ENCODE results near the gene DDAH1. TPM values are rescaled to one million over a fixed set of nuclear protein-coding genes. Genes with fewer than 3 reads are reported as not detected.
A peak's percentile ranks its signal among the peaks of the same experiment; 100 is the strongest.

Gene DDAH1
- total and polyA plus RNA-seq, 2 donors (not counting 3 experiments of a cell fraction or from before 2014, with no cell fraction given): 44.0 to 75.2 TPM

GRCh38 chr1:85417017-85417416 is 47.9 kb downstream of the DDAH1 start:
- H3K4me3 ChIP-seq (replicated peaks in 1 of 3; ENCODE audit: insufficient read depth in 1 of 3, low read depth in 1 of 3, low read length in 3 of 3): no peak overlapping the region
- H3K4me2 ChIP-seq (ENCODE audit: insufficient read depth, low read length): no peak overlapping the region
- no peak overlapping the region for H2AFZ ChIP-seq (ENCODE audit: low read depth, low read length)
- dilution Hi-C loops (cut with MboI; ENCODE audit: extremely low pct_ligation_motif_present, low sequenced_read_pairs) (no loop called here), intact Hi-C loops (cut with micrococcal nuclease) (loop anchor here (1.0 kb wide), 1 partner anchor 109 kb away; no protein-coding TSS in a partner anchor)
- FAIRE-seq (no peak), DNase-seq (ENCODE audit: low read depth, low spot score) (peak; percentile 74)
- ChIA-PET CTCF (interaction anchor here (1.0 to 2.1 kb wide), 8 partner anchors 9 to 276 kb away, joined by 3 to 8 read pairs (median 4); no protein-coding TSS in a partner anchor), POLR2A (interaction anchor here (1.4 to 1.6 kb wide), 3 partner anchors 8 to 73 kb away, joined by 3 to 8 read pairs (median 4); no protein-coding TSS in a partner anchor)
- peaks cover 30% of the 10 kb centered on the region for H3K4me1 ChIP-seq (ENCODE audit: control insufficient read depth, extremely low read depth, insufficient read depth, low read length)
- peak overlapping the region; percentile 61 for H3K27ac ChIP-seq (ENCODE audit: insufficient read depth, low read depth, low read length)
- H3K9ac ChIP-seq (replicated peaks; ENCODE audit: extremely low read depth, insufficient read depth, low read length): peak overlapping the region; percentile 45
- no peaks in the 10 kb centered on the region for H4K20me1 ChIP-seq (replicated peaks; ENCODE audit: control insufficient read depth, extremely low read depth, insufficient read depth, low read length)
- no peaks in the 10 kb centered on the region for H3K9me1 ChIP-seq (replicated peaks; ENCODE audit: control insufficient read depth, extremely low read depth, insufficient read depth, low read length)
- TF ChIP-seq MYC (IDR thresholded peaks at IDR 0.05; ENCODE audit: low read depth, low read length): no peak
- TF ChIP-seq JUN (IDR thresholded peaks at IDR 0.05; ENCODE audit: borderline replicate concordance, insufficient read depth, insufficient read length, low read depth): no peak
- TF ChIP-seq MAX (IDR thresholded peaks at IDR 0.05; ENCODE audit: insufficient read depth, insufficient read length): no peak
- TF ChIP-seq CTCF (IDR thresholded peaks at IDR 0.05; ENCODE audit: extremely low read depth in 1 of 2, insufficient read depth in 1 of 2, low read depth in 1 of 2, low read length in 2 of 2): peak in 1 of 2 donors; percentile 47
- TF ChIP-seq GATA2 (IDR thresholded peaks at IDR 0.05; ENCODE audit: insufficient read depth, insufficient read length, low read depth, low read length): no peak
- no peak for TF ChIP-seq EZH2 (IDR thresholded peaks at IDR 0.05; ENCODE audit: borderline replicate concordance, low read depth, low read length, severe bottlenecking)
- no TSS peak for BruUV-seq (replicated peaks)
- peaks cover 55% of the 10 kb centered on the region for H3K79me2 ChIP-seq (ENCODE audit: control insufficient read depth, insufficient read depth, low read length)
- H3K36me3 ChIP-seq (ENCODE audit: control insufficient read depth in 2 of 2, extremely low read depth in 1 of 2, insufficient read depth in 2 of 2, low read length in 2 of 2): no peaks in the 10 kb centered on the region
- H3K9me3 ChIP-seq (replicated peaks; ENCODE audit: control insufficient read depth, insufficient read depth, low read length): no peaks in the 10 kb centered on the region
- no peaks in the 10 kb centered on the region for H3K27me3 ChIP-seq (ENCODE audit: control insufficient read depth in 2 of 2, insufficient read depth in 2 of 2, low read length in 2 of 2)
